GM12891 (cell line): ENCODE measurements around the gene ZER1.

ENCODE experiments used
- PAX5 ChIP-seq: IDR thresholded peaks from 2 replicates; pipeline ENCODE4 v1.6.1; 2011; ENCODE audit warnings: low read length, moderate library complexity, mild to moderate bottlenecking; ENCODE audit not compliant: insufficient read depth, severe bottlenecking
- POLR2A ChIP-seq: IDR thresholded peaks from 2 replicates; pipeline ENCODE4 v1.6.1; 2011; ENCODE audit warnings: low read depth, low read length, control low read depth
- POLR2AphosphoS5 ChIP-seq: IDR thresholded peaks from 2 replicates; pipeline ENCODE4 v1.6.1; 2011; ENCODE audit warnings: low read depth, low read length, control low read depth
- POU2F2 ChIP-seq: IDR thresholded peaks from 2 replicates; pipeline ENCODE4 v1.6.1; 2011; ENCODE audit warnings: low read depth, mild to moderate bottlenecking, control low read depth, low read length, moderate library complexity
- TAF1 ChIP-seq: IDR thresholded peaks from 2 replicates; pipeline ENCODE4 v1.6.1; 2011; ENCODE audit warnings: low read depth, low read length, control low read depth

DNA sequence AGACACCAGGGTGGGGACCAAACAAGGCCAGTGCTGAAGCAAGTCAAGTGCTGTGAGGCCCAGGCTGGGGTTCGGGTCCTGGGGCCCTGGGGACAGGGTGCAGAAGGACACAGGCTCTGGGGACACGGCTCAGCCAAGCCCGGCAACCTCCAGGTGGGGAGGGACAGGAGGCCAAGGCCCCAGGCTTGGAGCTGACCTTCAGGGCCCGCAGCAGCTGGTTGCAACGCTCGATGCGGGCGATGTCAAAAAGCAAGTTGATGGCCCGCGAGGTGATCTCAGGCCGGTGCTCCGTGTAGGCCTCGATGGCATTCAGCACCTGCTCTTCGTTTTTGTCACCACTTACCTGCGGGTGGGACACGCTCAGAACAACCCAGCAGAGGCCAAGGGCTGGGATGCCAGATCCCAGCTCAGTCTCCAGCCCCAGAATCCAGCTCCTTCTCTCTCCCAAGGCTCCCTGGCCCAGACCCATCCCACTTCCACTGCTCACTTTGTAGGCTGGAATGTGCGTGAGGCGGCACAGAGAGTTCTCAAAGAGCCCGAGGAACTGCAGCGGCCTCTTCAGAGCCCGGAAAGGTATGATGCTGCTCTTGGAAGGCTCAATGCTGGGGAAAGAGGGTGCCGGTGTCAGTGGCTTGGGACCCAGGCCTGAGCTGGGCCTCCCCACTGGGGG is 20.7 kb downstream of the ZER1 start:
- TF ChIP-seq POLR2A (no peak), TAF1 (no peak), POLR2AphosphoS5 (no peak), POU2F2 (no peak), PAX5 (no peak)
